CD4-positive, alpha-beta T cell treated with Interleukin-21 for 1 hour (primary cell): Measurements from ENCODE around the gene CBX3.
"Not testable (repeated sequence)": the region's sequence is repeated elsewhere in the genome, so short reads cannot be mapped to it uniquely, and the experiment has no call there.

ENCODE experiments used
- DNase-seq: peaks from one replicate; pipeline ENCODE4 v3.0.0-alpha.2; 2020

The CBX3 gene

DNA sequence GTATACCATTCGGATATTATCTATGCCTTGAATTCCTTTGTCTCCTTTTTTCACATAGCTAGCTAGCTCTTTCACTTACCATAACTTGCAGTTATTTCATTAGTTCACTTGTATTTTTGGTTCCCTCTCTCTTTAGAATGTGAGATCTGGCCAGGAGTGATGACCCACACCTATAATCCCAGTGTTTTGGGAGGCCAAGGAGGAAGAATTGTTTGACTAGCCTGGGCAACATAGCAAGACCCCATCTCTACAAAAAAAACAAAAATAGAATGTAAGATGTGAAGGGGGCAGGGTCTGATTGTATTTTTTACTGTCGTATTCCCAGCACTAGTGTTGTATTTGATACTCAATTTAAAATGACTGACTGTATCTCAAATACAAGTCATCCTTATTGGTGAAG, 29.9 kb upstream of the CBX3 start:
- DNase-seq, result no peak

DNA sequence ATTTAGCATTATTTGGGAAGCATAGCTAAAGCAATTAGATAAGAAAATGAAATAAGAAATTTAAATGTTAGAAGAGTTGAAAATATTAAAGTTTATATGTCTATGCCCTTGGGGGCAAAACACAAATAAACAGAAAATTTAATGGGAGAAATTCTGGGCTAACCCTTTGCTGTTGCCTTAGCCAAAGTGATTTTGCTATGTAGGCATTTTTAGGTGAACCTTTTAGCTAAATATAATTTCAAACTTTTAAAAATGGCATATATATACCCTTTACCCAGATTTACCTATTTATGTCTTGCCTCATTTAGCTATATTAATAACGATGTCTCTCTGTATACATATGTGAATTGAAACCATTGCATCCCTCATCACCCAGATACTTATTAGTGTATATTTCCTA, 29.5 kb upstream of the CBX3 start:
- no peak for DNase-seq

DNA sequence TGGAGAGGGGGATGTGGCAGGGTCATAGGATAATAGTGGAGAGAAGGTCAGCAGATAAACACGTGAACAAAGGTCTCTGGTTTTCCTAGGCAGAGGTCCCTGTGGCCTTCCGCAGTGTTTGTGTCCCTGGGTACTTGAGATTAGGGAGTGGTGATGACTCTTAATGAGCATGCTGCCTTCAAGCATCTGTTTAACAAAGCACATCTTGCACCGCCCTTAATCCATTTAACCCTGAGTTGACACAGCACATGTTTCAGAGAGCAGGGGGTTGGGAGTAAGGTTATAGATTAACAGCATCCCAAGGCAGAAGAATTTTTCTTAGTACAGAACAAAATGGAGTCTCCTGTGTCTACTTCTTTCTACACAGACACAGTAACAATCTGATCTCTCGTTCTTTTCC, 25.6 kb upstream of the CBX3 start:
- not testable (repeated sequence) for DNase-seq

DNA sequence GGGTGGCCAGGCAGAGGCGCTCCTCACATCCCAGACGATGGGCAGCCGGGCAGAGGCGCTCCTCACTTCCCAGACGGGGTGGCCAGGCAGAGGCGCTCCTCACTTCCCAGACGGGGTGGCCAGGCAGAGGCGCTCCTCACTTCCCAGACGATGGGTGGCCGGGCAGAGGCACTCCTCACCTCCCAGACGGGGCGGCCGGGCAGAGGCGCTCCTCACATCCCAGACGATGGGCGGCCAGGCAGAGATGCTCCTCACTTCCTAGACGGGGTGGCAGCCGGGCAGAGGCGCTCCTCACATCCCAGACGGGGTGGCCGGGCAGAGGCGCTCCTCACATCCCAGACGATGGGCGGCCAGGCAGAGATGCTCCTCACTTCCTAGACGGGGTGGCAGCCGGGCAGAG, 24.8 kb upstream of the CBX3 start:
- not testable (repeated sequence) for DNase-seq

DNA sequence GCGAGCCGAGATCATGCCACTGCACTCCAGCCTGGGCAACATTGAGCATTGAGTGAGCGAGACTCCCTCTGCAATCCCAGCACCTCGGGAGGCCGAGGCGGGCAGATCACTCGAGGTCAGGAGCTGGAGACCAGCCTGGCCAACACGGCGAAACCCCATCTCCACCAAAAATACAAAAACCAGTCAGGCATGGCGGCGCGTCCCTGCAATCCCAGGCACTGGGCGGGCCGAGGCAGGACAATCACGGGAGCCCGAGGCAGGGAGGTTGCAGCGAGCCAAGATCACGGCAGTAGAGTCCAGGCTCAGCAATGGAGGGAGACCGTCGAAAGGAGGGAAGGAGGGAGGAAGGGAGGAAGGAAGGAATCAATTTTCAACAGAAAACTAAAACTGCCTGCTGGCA, 24.3 kb upstream of the CBX3 start:
- DNase-seq, result not testable (repeated sequence)

DNA sequence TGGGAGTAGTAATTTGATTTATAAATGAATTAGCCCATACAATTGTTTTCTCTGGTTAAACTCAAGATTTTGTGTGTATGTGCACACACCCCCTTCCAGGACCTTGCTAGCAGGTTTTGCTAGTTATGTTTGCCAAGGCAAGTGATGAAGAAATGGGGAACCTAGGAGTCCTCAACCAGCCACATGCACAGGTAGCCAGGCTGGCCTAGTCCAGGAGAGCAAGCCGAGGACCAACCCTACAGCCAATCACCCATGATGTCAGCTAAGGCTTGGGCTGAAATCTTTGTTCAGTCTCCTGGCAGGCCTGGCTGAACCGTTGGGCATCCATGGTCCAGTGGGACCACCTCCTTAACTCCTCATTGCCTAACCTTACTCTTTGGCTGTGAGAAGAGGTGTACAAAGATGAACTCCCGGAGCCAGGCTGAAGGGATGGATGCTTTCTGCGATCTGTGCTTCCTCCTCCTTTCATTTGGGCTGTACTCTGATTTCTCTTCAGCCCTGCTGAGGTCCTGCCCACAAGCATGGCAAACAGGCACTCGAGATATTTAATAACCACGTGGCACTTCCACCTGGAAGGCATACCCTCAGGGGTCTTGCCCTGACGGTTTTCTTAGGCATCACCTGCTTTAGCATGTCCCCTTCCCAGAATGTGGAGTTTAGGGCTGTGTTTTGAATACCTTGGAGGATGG, 23.1 kb upstream of the CBX3 start:
- DNase-seq, result no peak

DNA sequence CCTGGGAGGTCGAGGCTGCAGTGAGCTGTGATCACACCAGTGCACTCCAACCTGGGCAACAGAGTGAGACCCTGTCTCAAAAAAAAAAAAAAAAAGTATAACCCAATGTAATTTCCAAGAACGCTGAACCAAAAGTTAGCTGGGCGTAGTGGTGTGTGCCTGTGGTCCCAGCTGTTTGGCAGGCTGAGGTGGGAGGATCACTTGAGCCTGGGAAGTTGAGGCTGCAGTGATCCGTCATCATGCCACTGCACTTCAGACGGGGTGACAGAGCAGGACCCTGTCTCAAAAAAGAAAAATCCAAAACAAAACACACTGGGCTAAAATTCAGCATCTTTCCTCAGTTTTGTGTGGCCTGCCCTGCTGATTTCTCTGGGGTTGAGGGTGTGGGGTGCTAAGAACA, 22.1 kb upstream of the CBX3 start:
- DNase-seq, result no peak

DNA sequence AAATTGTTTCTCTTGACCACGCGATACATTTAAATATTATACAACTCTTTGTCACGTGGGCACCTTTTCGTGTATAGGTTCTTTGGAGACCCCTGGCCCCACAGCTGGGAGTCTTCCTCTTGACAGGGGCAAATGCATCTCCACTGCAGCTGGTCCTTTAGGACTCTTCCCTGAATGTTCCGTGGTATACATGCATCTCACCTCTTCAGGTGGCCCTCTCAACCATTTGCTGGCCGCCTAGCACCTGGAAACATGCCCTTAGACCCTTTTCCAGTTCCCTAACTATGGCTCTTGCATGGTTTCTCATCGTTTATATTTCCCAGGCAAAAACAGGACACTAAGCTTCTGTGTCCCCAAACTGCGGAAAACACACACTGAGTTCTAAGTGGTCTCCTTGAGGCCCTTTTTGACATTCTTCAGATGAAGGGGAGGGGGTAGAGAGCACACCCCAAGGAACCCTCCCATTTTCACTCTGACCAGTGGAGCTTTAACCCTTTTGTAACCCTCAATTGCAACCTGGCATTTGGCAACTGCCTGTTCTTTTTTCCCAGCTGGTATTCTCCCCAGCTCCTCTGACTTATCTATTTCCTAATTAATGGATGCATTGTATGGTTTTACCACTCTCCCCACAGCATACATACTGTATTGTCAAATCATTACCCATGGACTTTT, 21.6 kb upstream of the CBX3 start:
- DNase-seq, result no peak

DNA sequence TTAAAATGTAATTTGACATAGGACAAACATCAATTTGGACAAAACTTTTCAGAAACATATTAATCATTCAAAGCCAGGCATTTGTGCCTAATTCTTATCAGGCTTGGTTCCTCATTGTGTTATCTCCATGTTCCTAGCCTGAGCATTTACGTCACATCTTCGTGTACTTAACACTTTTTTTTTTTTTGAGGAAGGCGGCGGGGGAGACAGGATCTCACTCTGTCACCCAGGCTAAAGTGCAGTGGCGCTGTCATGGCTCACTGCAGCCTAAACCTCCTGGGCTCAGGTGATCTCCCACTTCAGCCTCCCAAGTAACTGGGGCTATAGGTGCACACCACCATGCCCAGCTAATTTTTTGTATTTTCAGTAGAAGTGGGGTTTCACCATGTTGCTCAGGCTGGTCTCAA, 20.8 kb upstream of the CBX3 start:
- DNase-seq, result no peak

DNA sequence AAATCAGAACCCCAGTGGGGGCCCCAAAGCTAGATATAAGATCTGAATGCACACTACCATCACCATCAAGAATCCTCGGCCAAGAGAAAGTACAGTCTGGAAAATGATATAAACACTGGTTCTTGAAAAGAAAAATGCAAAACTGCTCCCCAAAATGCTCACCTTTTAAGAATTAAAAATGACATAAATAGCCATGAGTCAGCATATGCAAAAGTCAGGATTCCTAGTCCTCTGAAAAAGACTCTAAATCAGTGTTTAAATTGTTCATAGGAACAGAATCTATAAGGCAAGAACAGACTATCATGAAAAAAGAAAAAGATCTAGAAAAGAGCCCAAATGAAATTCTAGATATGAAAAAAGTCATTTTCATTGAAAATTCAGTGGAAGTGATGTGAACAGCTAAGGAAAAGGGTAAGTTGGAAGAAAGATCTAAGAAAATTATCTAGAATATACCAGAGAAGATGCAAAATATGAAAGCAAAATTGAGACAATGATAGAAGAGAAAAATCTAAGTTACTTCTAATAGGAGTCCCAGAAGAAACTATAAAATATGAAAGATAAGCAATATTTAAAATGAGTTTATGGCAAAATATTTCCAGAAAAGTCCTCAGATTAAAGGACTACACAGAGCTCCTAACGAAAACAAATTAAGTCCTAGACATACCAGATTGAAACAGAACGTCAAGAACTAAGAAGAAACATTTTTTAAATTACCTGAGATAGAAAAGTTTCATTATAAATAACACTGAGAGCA, 19.9 kb upstream of the CBX3 start:
- no peak for DNase-seq

DNA sequence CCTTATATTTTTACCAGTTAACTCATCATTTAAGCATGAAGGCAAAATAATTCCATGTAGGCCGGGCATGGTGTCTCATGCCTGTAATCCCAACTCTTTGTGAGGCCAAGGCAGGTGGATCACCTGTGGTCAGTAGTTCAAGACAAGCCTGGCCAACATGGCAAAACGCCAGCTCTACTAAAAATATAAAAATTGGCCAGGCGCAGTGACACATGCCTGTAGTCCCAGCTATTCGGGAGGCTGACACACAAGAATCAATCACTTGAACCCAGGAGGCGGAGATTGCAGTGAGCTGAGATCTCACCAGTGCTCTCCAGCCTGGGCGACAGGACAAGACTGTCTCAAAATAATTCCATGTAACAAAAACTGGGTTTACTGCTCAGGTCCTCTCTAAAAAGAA, 19.3 kb upstream of the CBX3 start:
- DNase-seq, result peak; percentile 37

DNA sequence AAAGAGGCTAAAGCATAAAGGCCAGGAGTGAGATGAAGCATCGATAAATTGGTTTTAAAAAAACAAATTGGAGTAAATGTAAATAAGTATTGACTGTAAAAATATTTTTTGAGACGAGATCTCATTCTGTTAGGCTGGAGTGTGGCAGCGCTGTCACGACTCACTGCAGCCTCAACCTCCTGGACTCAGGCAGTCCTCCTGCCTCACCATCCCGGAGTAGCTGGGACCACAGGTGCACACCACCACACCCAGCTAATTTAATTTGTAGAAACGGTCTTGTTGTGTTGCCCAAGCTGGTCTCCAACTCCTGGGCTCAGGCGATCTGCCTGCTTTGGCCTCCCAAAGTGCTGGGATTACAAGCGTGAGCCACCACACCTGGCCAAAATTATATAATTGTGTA, 18.8 kb upstream of the CBX3 start:
- peak; percentile 41 for DNase-seq

DNA sequence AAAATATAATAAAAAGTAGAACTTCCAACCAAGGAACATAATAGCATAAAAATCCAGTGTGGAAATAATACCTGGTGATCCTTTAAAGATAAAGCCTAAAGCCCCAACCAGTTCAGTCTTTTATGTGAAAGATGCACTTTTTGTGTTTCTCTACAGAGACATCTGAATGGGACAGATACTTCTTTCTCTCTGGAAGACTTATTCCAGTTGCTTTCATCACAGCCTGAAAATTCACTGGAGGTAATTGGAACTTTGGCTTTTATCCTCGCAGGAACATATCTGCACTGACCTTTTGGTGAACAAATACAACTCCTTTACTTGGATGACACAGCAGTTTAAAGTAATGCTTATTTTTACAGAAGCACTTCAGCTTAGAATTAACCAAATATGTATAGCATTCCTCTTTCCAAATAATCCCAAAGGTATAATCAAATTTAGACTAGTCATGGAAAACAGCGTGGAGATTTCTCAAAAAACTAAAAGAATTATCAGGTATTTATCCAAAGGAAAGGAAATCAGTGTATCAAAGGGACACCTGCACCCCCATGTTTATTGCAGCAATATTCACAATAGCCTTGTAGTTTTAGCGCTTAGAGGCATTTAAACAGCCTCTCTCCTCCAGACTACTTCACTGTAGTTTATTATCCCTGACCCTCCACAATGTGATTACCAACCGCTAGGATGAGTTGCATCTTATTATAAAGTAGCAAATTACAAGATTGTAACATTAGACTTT, 17.8 kb upstream of the CBX3 start:
- peak; percentile 41 for DNase-seq

DNA sequence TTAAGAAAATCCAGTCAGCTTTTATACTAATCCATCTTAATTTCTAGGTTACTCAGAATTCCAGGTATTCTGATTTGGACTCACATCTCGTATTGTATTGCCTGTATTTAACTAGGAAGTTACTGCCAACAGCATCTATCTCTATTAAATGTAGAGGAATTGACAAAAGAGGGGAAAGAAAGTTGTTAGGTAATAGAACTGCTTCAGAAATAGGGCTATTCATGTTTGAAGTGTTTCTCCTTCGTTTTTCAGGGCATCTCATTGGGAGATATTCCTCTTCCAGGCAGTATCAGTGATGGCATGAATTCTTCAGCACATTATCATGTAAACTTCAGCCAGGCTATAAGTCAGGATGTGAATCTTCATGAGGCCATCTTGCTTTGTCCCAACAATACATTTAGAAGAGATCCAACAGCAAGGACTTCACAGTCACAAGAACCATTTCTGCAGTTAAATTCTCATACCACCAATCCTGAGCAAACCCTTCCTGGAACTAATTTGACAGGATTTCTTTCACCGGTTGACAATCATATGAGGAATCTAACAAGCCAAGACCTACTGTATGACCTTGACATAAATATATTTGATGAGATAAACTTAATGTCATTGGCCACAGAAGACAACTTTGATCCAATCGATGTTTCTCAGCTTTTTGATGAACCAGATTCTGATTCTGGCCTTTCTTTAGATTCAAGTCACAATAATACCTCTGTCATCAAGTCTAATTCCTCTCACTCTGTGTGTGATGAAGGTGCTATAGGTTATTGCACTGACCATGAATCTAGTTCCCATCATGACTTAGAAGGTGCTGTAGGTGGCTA, 17.1 kb upstream of the CBX3 start:
- DNase-seq, result peak; percentile 45

DNA sequence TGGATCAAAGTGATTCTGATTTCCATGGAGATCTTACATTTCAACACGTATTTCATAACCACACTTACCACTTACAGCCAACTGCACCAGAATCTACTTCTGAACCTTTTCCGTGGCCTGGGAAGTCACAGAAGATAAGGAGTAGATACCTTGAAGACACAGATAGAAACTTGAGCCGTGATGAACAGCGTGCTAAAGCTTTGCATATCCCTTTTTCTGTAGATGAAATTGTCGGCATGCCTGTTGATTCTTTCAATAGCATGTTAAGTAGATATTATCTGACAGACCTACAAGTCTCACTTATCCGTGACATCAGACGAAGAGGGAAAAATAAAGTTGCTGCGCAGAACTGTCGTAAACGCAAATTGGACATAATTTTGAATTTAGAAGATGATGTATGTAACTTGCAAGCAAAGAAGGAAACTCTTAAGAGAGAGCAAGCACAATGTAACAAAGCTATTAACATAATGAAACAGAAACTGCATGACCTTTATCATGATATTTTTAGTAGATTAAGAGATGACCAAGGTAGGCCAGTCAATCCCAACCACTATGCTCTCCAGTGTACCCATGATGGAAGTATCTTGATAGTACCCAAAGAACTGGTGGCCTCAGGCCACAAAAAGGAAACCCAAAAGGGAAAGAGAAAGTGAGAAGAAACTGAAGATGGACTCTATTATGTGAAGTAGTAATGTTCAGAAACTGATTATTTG, 16.3 kb upstream of the CBX3 start:
- peak; percentile 63 for DNase-seq

DNA sequence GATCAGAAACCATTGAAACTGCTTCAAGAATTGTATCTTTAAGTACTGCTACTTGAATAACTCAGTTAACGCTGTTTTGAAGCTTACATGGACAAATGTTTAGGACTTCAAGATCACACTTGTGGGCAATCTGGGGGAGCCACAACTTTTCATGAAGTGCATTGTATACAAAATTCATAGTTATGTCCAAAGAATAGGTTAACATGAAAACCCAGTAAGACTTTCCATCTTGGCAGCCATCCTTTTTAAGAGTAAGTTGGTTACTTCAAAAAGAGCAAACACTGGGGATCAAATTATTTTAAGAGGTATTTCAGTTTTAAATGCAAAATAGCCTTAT, 15.7 kb upstream of the CBX3 start:
- no peak for DNase-seq

DNA sequence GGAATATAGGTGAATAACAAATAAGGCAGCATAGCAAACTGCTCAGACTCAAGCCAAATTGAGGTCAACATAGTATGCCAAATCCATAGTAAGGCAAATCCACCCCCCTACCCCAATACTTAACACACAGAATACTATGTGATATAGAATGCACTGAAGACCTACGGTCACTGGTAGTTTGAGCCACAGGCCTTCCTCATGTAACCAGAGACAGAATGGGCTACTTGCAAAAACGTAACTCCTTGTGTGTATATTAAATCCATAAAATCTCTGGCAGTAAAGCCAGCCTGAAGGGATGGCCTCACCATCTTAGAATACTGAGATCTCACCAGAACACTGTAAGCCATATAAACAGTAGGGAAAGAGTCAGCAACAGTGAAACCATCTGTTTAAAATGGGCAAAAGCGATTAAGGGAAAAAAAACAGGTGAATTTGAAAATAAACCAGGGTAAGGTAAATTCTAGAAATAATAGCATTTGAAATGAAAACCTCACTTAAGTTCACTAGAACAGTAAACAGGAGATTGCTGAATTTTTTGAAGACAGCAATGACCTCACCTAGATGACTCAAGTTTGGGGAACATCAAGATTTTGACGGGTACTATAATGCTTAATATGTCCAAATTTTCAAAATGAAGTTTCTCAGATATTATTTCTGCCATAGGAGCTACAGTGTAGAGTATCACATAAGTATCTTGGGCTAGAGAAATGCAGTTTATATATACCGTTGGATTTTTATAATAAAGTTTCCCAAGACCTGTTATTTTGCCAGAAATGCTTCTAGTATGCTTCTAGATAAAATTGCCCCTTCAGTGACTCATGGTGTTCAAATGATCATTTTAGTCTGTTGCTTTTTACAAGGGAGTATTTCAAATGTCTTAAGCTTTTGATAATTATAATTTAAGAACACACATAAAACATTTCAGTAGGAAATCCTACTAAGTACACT, 14.9 kb upstream of the CBX3 start:
- DNase-seq, result peak; percentile 32

DNA sequence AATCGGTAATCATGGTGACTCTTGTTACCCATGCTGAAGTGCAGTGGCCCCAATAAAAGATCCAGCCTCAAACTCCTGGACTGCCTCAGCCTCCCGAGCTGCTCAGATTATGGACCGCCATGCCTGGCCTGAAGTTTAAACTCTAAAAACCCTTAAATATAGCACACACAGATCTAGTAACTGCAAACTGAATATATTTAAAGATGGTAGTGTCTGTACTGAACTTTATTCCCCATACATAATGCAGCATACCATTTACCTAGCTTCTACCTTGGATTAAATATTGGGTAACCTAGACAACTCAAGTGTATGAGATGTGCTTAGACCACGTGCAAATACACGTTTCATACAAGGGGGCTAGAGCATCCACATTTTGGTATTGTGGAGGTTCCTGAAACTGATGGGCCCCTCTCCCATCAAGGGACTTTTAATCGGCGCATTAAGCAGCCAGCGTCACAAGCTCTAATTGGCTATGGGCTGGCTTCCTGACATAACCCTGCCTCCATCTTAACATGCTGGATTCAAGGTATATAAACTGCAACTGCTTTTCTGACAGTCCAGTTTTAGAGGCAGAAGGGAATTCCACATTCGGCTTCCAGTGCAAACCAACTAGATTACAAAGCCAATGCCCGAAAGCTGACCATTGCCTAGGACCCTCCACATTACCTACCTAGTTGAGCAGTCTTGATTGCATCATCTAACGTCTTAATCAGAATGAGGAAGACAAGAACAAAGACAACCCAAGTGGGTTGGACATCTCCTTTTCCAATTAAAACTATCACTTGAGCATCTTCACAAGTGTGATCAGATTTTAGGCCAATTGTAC, 14.0 kb upstream of the CBX3 start:
- peak; percentile 55 for DNase-seq

DNA sequence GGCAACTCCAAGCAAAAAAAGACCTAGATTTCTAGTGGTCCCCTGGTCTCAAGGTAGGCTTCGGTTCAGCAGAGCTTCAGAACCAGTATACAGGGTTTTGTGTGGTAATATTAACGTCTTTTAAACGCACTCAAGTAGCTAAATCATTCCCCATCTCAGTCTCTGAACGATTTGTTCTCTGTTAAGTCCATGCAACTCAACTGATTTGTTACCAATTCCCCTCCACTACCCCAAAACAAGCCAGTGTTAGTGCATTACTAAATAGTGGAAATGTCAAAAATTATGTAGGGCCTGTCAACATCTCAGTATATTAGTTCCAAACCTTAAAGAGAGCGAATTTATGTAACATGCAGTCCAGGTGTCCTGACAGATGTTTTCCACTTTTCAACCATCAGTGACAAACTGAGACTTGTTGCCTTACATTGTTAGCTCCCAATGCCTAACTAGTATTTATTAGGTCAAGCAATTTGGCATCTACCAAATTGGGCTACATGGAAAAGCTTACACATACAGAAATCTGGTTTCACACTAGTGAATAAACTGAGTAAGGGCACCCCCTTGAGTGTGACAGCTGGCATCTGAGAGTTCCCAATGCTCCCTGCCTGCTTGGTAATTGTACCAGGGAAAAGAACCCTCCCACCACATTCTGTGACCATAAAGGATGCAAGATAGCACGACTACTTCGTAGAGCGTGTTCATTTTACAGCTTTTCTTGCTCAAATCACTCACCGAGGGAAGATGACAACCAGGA, 13.2 kb upstream of the CBX3 start:
- no peak for DNase-seq
